HG03558 (cell line): ENCODE measurements around the gene TGFB2.
A peak's percentile ranks its signal among the peaks of the same experiment; 100 is the strongest.

Source experiments
- ATAC-seq: cut with Tn5 transposase; IDR thresholded peaks from one replicate; pipeline ENCODE4 v1.9.1; 2021; ENCODE audit warnings: moderate number of reproducible peaks; ENCODE audit not compliant: unreplicated experiment; ENCODE audit errors: extremely low read depth

The TGFB2 gene

GRCh38 chr1:218357211-218357892, 12.2 kb downstream of the TGFB2 start:
- ATAC-seq, result no peak

- ATAC-seq, result no peak
Measured at GRCh38 chr1:218357893-218358232, 12.7 kb downstream of the TGFB2 start.

GRCh38 chr1:218361298-218362065, 16.3 kb downstream of the TGFB2 start:
- no peak for ATAC-seq

- ATAC-seq, result no peak
Measured at GRCh38 chr1:218362418-218363076, 17.4 kb downstream of the TGFB2 start.

GRCh38 chr1:218363141-218363540, 18.0 kb downstream of the TGFB2 start:
- ATAC-seq, result no peak

- ATAC-seq, result no peak
Measured at GRCh38 chr1:218364028-218364710, 19.0 kb downstream of the TGFB2 start.

GRCh38 chr1:218365226-218365999, 20.3 kb downstream of the TGFB2 start:
- no peak for ATAC-seq

GRCh38 chr1:218366322-218367052, 21.4 kb downstream of the TGFB2 start:
- no peak for ATAC-seq

GRCh38 chr1:218367118-218367517, 22.0 kb downstream of the TGFB2 start:
- ATAC-seq, result no peak

GRCh38 chr1:218368686-218369085, 23.6 kb downstream of the TGFB2 start:
- no peak for ATAC-seq

- ATAC-seq, result no peak
Measured at GRCh38 chr1:218369688-218370511, 24.8 kb downstream of the TGFB2 start.

GRCh38 chr1:218371927-218372672, 27.0 kb downstream of the TGFB2 start:
- ATAC-seq, result no peak

- no peak for ATAC-seq
Measured at GRCh38 chr1:218374401-218375353, 29.5 kb downstream of the TGFB2 start.

GRCh38 chr1:218376722-218377121, 31.6 kb downstream of the TGFB2 start:
- ATAC-seq, result no peak

- ATAC-seq, result peak; percentile 79
Measured at GRCh38 chr1:218377143-218377660, 32.1 kb downstream of the TGFB2 start.

- ATAC-seq, result no peak
Measured at GRCh38 chr1:218380125-218380977, 35.2 kb downstream of the TGFB2 start.
